CD4-positive, alpha-beta T cell treated with Interleukin-17A for 4 hours (primary cell): Measurements from ENCODE around the gene NEXN.
"Not testable (repeated sequence)": the region's sequence is repeated elsewhere in the genome, so short reads cannot be mapped to it uniquely, and the experiment has no call there.

Experiments used
- DNase-seq: peaks from one replicate; pipeline ENCODE4 v3.0.0-alpha.2; 2020; ENCODE audit warnings: mixed read lengths

NEXN gene

GRCh38 chr1:77906019-77906545 is 17.7 kb downstream of the NEXN start:
- DNase-seq, result no peak

GRCh38 chr1:77906624-77907023 is 18.2 kb downstream of the NEXN start:
- no peak for DNase-seq

- DNase-seq, result no peak
These were observed 21.7 kb downstream of the NEXN start for GRCh38 chr1:77910116-77910515.

GRCh38 chr1:77918918-77919317 is 30.5 kb downstream of the NEXN start:
- not testable (repeated sequence) for DNase-seq

DNA sequence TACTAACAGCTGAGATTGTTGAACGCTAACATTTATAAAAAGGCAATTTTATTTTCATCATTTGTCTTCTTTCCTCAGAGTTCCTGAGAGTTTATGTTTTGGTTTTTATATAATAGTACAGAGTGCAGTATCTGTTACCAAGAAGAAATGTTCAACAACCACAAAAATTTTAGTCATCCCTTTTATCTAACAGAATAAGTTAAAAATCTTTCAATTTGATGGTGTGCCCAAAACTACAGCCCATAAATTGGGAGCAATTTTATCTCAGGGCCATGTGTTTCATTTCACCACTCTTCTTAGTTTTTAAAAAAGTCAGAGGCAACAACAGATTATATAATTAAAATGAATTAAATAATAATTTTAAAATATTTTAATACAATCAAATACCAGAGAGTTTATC is 37.1 kb downstream of the NEXN start:
- DNase-seq, result no peak

GRCh38 chr1:77925956-77926355 is 37.5 kb downstream of the NEXN start:
- no peak for DNase-seq

- DNase-seq, result no peak
These were observed 38.3 kb downstream of the NEXN start for GRCh38 chr1:77926561-77927357.

- no peak for DNase-seq
These were observed 39.0 kb downstream of the NEXN start for GRCh38 chr1:77927414-77927813.

DNA sequence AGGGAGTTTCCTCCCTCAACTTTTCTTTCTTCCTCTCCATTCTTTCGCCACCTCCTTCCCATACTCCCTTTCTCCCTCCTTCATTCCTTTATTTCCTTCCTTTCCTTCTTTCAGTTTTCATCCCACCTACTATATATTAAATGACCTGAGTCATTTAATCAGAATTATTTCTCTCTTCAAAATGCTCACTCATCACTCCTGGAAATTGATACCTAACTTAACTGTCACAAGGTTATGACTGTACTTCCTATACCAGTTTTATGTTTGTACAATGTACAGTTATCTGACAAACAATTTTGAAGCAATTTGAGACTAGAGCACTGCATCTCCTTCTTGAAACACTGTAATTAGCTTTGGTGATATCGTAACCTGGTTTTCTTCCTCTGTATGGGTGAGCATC is 41.4 kb downstream of the NEXN start:
- DNase-seq, result no peak

DNA sequence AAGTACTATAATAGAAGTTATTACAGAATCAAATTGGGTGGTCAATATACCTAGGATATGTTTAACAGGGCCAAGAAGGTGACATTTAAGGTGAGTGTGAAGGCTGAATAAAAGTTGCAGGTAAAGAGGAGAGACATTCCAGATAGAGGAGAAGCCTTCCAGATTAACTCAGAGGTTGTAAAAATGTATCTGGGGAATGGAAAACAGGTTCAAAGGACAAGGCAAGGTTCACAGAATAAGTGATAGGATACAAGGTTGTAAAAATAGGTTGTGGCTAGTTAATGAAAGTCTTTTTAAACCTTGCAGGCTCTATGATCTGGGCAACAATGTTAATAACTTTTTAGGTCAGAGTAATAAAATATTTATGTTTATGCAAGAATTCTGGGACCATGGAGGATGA is 50.2 kb downstream of the NEXN start:
- DNase-seq, result no peak

- no peak for DNase-seq
These were observed 52.6 kb downstream of the NEXN start for GRCh38 chr1:77940921-77941570.

DNA sequence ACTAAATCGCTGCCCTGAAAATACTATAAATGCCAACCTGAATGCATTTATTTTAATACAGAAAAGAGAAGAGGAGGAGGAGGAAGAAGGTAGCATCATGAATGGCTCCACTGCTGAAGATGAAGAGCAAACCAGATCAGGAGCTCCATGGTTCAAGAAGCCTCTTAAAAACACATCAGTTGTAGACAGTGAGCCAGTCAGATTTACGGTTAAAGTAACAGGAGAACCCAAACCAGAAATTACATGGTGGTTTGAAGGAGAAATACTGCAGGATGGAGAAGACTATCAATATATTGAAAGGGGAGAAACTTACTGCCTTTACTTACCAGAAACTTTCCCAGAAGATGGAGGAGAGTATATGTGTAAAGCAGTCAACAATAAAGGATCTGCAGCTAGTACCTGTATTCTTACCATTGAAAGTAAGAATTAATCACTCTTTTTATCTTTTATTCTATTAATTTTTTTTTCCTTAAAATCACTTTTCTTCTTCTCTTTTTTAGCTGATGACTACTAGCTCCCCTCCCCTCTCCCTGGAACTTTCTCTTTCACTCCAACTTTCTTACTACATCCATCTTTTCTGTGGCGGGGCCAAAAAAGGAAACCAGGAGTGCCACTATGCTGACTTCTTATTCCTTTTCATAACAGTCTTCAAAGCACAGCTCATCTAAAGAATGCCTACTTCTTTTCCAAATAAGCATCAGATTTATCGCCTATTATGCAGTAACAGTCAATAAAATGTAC is 54.1 kb downstream of the NEXN start:
- DNase-seq, result no peak

DNA sequence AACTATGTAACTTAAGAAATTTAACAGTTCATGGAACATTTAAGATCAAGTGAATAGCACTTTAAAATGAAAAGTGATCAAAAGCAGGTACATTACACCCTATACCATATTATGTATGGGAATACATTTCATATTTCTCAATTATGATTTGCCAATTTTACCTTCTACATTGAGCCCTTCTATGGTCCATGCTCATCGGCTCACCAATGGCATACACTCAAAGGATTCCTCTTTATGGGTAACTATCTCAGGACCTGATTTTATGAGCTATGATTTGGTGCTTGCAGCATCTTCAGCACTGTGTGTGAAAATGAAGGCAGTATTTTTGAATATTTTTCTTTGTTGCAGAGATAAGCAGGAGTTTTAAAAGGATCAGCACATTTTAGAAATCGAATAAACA is 56.9 kb downstream of the NEXN start:
- DNase-seq, result no peak

DNA sequence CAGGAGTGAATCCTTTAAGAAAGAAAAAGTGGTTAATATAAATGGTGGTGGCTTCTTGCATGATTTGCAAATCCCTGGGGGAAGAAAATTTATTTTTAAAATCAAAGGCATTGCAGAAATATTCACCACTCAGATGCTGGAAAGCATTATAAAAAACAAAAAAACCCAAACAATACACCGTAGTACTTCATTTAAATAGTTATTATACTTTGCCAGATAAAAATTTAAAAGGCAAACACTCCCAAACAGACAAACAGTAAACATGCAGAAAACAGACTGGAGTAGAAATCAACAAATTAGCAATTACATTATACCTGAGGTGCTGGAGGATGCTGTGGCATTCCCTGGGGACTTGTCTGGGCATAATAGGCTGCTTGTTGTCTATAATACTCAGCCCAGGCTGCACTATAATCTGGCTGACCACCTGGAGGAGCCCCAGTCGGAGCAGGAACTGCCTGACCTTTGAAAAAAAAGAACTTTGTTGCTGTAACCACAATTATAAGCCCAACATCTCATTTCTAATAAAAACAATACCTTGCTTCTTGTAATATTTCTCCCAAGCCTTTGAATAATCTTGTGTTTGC is 60.5 kb downstream of the NEXN start:
- no peak for DNase-seq

GRCh38 chr1:77950873-77951272 is 62.4 kb downstream of the NEXN start:
- DNase-seq, result no peak

DNA sequence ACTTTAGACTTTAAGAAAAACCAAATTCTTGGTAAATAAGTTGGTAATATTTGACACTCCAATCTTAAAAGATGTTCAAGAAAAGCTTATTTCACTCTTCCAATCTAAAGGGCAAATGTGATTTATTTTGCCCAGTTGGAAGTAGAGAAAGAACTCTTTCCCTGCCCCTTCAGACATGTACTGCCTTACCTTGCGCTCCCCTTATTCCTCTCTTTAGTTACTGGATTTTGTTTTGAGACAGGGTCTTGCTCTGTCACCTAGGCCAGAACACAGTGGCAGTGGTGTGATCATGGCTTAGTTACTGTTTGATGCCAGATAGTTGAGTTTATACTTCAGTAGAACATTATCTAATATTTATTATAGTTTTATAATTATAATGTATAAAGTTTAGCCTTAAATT is 62.9 kb downstream of the NEXN start:
- DNase-seq, result no peak

DNA sequence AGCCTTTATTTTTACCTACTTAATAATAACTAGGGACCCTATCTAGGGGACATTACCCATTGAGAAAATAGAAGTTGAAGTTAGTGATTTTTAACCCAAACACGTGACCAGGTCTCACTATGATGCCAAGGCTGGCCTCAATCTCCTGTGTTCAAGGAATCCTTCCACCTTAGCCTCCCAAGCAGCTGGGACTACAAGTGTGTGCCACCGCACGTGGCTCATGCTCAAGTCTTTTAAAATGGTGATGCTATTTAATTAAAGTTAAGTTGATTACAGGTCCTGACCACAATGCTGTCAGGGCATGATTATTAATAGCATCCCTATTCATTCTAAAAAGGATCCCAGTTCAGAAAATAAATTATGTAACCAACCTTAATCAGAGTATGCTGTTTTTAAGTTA is 65.5 kb downstream of the NEXN start:
- DNase-seq, result no peak

- no peak for DNase-seq
These were observed 66.1 kb downstream of the NEXN start for GRCh38 chr1:77954521-77954920.

GRCh38 chr1:77955709-77956108 is 67.3 kb downstream of the NEXN start:
- no peak for DNase-seq

GRCh38 chr1:77956464-77956863 is 68.0 kb downstream of the NEXN start:
- DNase-seq, result no peak

GRCh38 chr1:77958391-77958790 is 70.0 kb downstream of the NEXN start:
- DNase-seq, result no peak

DNA sequence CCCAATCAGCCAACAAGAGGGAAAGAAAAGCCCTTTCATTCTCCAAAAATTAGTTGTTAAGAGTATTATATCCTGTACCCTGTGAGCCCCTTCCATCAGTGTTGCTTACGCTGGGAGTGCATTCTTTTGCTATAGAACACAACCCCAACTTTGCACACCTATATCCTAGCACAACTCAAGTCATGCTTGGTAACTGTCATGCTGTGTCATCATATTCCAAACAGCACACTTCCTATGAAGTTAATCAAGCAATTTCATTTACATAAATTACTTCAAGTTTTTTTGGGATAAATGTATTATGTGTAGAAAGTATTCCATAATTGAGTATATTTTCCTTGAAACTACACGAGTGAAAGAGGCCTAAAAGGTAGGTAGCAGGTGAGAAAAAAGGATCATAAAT is 70.4 kb downstream of the NEXN start:
- DNase-seq, result no peak

DNA sequence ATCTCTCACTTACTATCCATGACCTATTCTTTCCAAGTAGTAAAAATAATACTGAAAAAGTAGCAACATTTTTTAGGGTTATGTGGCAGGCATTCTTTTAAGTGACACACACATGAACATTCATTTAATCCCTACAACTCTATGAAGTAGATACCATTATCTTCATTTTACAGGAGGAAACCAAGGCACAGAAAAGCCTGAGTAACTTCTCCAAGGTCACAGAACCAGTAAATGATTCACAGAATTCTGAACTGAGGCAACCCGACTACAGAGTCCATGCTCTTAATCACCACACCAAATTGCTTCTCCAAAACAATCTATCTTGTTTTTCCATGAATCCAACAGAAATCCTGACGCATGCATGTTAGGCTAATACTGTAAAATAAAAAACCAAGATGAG is 73.0 kb downstream of the NEXN start:
- no peak for DNase-seq
